Liver (tissue), 9 donors: ENCODE data around the gene TMEM150A. TPM values are rescaled to one million over a fixed set of nuclear protein-coding genes. Genes with fewer than 3 reads are reported as not detected.
A peak's percentile ranks its signal among the peaks of the same experiment; 100 is the strongest.

Source experiments
- DNase-seq: peaks from one replicate; pipeline ENCODE4 v3.0.0-alpha.2; 2017; ENCODE audit warnings: low spot score
- H3K27ac ChIP-seq, 2 donors: one replicate each; pipeline ENCODE4 v1.7.0; 2013; ENCODE audit warnings: inconsistent platforms in 2 of 2, low read length in 2 of 2, control low read depth in 1 of 2, low read depth in 1 of 2, mild to moderate bottlenecking in 1 of 2
- H3K27me3 ChIP-seq, 4 donors: one replicate each; pipeline versions ENCODE4 v1.6.1 to v1.7.0; 2013; ENCODE audit warnings: low read length in 3 of 4, inconsistent platforms in 1 of 4, mild to moderate bottlenecking in 1 of 4, moderate library complexity in 1 of 4; ENCODE audit not compliant: control insufficient read depth in 4 of 4, insufficient read depth in 4 of 4
- H3K36me3 ChIP-seq, 4 donors: one replicate each; pipeline versions ENCODE4 v1.6.1 to v1.7.0; 2013; ENCODE audit warnings: low read length in 3 of 4, mild to moderate bottlenecking in 3 of 4, low read depth in 1 of 4, moderate library complexity in 1 of 4; ENCODE audit not compliant: control insufficient read depth in 4 of 4, insufficient read depth in 3 of 4
- H3K4me1 ChIP-seq, 4 donors: one replicate each; pipeline versions ENCODE4 v1.6.1 to v1.7.0; 2013; ENCODE audit warnings: low read length in 3 of 4, mild to moderate bottlenecking in 3 of 4, moderate library complexity in 1 of 4; ENCODE audit not compliant: control insufficient read depth in 4 of 4, insufficient read depth in 4 of 4
- H3K4me3 ChIP-seq, 3 donors: one replicate each; pipeline versions ENCODE4 v1.6.1 to v1.7.0; 2013; ENCODE audit warnings: low read length in 3 of 3, control low read depth in 1 of 3, low read depth in 1 of 3, mild to moderate bottlenecking in 1 of 3
- H3K9ac ChIP-seq, 2 donors: one replicate each; pipeline ENCODE4 v1.7.0; 2013; ENCODE audit warnings: low read length in 2 of 2, mild to moderate bottlenecking in 2 of 2, moderate library complexity in 2 of 2, control low read depth in 1 of 2, low read depth in 1 of 2
- H3K9me3 ChIP-seq, 4 donors: one replicate each; pipeline versions ENCODE4 v1.6.1 to v1.7.0; 2013; ENCODE audit warnings: low read length in 3 of 4; ENCODE audit not compliant: control insufficient read depth in 4 of 4
- EGR1 ChIP-seq, 2 donors: IDR thresholded peaks; 2 replicates each; pipeline ENCODE4 v1.6.1; 2016 to 2018; ENCODE audit warnings: antibody characterized with exemption in 2 of 2, low read depth in 2 of 2
- FOXA1 ChIP-seq: IDR thresholded peaks from 2 replicates; pipeline ENCODE4 v1.6.1; 2016; ENCODE audit warnings: antibody characterized with exemption
- FOXA2 ChIP-seq: IDR thresholded peaks from 2 replicates; pipeline ENCODE4 v1.6.1; 2016; ENCODE audit warnings: antibody characterized with exemption
- GABPA ChIP-seq, 2 donors: IDR thresholded peaks in 1 of 2; conservative IDR thresholded peaks in 1 of 2; 2 replicates each; pipeline ENCODE4 v1.6.1; 2016; ENCODE audit warnings: antibody characterized with exemption in 2 of 2, mild to moderate bottlenecking in 1 of 2, moderate library complexity in 1 of 2
- HNF4A ChIP-seq, 2 donors: conservative IDR thresholded peaks; 2 replicates each; pipeline ENCODE4 v1.6.1; 2016; ENCODE audit warnings: antibody characterized with exemption in 2 of 2, mild to moderate bottlenecking in 2 of 2
- HNF4G ChIP-seq: IDR thresholded peaks from 2 replicates; pipeline ENCODE4 v1.6.1; 2016; ENCODE audit warnings: antibody characterized with exemption
- JUND ChIP-seq, 2 donors: IDR thresholded peaks; 2 replicates each; pipeline ENCODE4 v1.6.1; 2016; ENCODE audit warnings: antibody characterized with exemption in 2 of 2
- NR2F2 ChIP-seq: IDR thresholded peaks from 2 replicates; pipeline ENCODE4 v1.6.1; 2016; ENCODE audit warnings: antibody characterized with exemption
- RAD21 ChIP-seq, 2 donors: IDR thresholded peaks; 2 replicates each; pipeline ENCODE4 v1.6.1; 2016; ENCODE audit warnings: antibody characterized with exemption in 2 of 2, mild to moderate bottlenecking in 2 of 2
- RXRA ChIP-seq, 2 donors: IDR thresholded peaks; 2 replicates each; pipeline ENCODE4 v1.6.1; 2017 to 2018; ENCODE audit warnings: antibody characterized with exemption in 2 of 2, mild to moderate bottlenecking in 1 of 2
- SP1 ChIP-seq: IDR thresholded peaks from 2 replicates; pipeline ENCODE4 v1.6.1; 2018; ENCODE audit warnings: antibody characterized with exemption, mild to moderate bottlenecking
- TAF1 ChIP-seq: conservative IDR thresholded peaks from 2 replicates; pipeline ENCODE4 v1.6.1; 2016; ENCODE audit warnings: antibody characterized with exemption, mild to moderate bottlenecking
- YY1 ChIP-seq: IDR thresholded peaks from 2 replicates; pipeline ENCODE4 v1.6.1; 2016; ENCODE audit warnings: antibody characterized with exemption, mild to moderate bottlenecking
- WGBS: extraction: QIAGEN DNeasy Blood & Tissue Kit; methylation state at CpG from one replicate; pipeline ENCODE4 v1.1.7; 2013; 5-methylcytosine and 5-hydroxymethylcytosine counted together
- polyA plus RNA-seq, 2 donors: library from polyadenylated mRNA; stranded (reverse) in 1 of 2; unstranded in 1 of 2; fragments of 200-250 nt in 1 of 2; fragments of >200 nt in 1 of 2; fragmentation: Nextera tagmentation in 1 of 2; extraction: Ambion mirVana in 1 of 2; gene quantifications; one replicate each; pipeline versions ENCODE4 v1.2.1 to v1.2.3, GENCODE V29; 2013 to 2015
- total RNA-seq, 2 donors: library from RNA; depleted of rRNA; stranded (reverse); fragments of >200 nt; gene quantifications; one replicate each; pipeline ENCODE4 v1.2.3, GENCODE V29; 2014
- TF ChIP-seq, protein P1 (sequence below): IDR thresholded peaks from 2 replicates; pipeline ENCODE4 v1.6.1; 2016; ENCODE audit warnings: antibody characterized with exemption, mild to moderate bottlenecking
- TF ChIP-seq, protein P2 (sequence below): IDR thresholded peaks from 2 replicates; pipeline ENCODE4 v1.6.1; 2016; ENCODE audit warnings: antibody characterized with exemption
- TF ChIP-seq, protein P3 (sequence below): IDR thresholded peaks from 2 replicates; pipeline ENCODE4 v1.6.1; 2016; ENCODE audit warnings: antibody characterized with exemption
- TF ChIP-seq, protein P4 (sequence below): IDR thresholded peaks from 2 replicates; pipeline ENCODE4 v1.6.1; 2016; ENCODE audit warnings: antibody characterized with exemption
- TF ChIP-seq, protein P5 (sequence below): fragments of 150-350 bp; IDR thresholded peaks from 2 replicates; pipeline ENCODE4 v1.5.1; 2017; ENCODE audit warnings: improper control_type of control experiment, low read depth, low read length; ENCODE audit not compliant: missing input control
- donor health status: healthy.
- donor health status: healthy.
- donor health status: healthy.
- donor health status: healthy.
- donor health status: healthy.

Gene TMEM150A
- total and polyA plus RNA-seq, 4 donors: 13.1 to 32.5 (median 24.6) TPM

DNA sequence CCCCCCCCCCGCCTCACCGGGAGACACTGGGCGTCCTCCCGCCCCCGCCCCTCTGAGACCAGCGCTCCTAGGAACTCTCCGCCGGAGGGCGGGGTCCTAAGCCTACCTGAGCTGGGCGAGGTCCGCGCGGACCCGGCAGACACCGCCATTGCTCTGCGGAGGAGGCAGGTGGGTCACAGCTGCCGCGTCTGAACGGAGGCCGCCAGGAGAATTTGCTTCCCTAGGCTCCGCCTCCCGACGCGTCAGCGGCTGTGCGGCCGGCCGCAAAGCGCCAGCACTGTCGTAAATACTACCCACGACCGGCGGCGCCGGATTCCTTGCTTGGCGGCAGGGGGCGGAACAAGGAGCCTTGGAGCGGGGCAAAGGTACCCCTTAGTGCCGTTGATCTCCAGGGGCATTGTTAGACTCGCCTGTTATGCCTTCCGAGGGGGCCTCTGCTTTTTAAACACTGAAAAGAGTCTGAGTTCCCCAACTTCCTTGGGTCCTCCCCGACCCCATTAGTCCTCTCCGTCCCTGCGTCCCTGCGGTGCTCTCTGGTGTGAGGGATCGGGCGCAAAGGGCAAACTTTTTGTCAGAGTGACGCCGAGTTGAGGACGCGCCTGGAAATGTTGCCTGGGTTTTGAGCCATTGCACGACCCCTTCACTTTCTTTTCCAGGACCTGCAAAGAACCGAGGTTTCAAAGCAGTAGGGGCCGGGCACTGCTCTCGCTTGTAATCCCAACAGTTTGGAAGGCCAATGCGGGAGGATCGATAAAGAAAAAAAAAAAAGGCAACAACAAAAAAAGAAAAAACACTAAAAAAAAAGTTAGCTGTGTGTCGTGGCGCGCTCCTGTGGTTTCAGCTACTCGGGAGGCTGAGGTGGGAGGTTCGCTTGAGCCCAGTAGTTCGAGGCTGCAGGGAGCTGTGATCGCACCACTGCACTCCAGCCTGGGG lies 41.0 kb downstream of the TMEM150A start, which contains the start of gene GGCX:
Gene GGCX (minus strand): TSS at position 214 of the 933 bp plus-strand sequence. CDS start 65 bp downstream, at position 149.
- Histone ChIP-seq H3K9me3 (no peaks in the 10 kb centered on the region), H3K36me3 (peaks cover 0 to 8% (median 3%) of the 10 kb centered on the region in 4 donors), H3K27me3 (no peaks in the 10 kb centered on the region), H3K4me3 (peak within 1 kb of the TSS; percentile 82 to 97 (median 91)), H3K4me1 (peaks cover 11 to 21% (median 19%) of the 10 kb centered on the region in 4 donors), H3K9ac (peak within 1 kb of the TSS; percentile 90 to 91), H3K27ac (peak within 1 kb of the TSS; percentile 81 to 84)
- TF ChIP-seq HNF4G (peak; percentile 56), JUND (IDR thresholded peaks at IDR 0.05) (peak; percentile 42 to 66), FOXA2 (no peak), TAF1 (peak; percentile 89), SP1 (peak; percentile 79), EGR1 (IDR thresholded peaks at IDR 0.05; ENCODE audit: low read depth in 2 of 2) (peak in 1 of 2 donors; percentile 26), FOXA1 (peak; percentile 11), RAD21 (IDR thresholded peaks at IDR 0.05) (peak; percentile 57 to 73), GABPA (IDR thresholded peaks at IDR 0.05 in 1 of 2, conservative IDR thresholded peaks at IDR 0.05 in 1 of 2) (peak in 1 of 2 donors; percentile 76), YY1 (peak; percentile 95), NR2F2 (peak; percentile 70), RXRA (IDR thresholded peaks at IDR 0.05) (peak; percentile 61 to 79), HNF4A (conservative IDR thresholded peaks at IDR 0.05) (peak; percentile 69 to 75)
- TF ChIP-seq, protein P1, sequence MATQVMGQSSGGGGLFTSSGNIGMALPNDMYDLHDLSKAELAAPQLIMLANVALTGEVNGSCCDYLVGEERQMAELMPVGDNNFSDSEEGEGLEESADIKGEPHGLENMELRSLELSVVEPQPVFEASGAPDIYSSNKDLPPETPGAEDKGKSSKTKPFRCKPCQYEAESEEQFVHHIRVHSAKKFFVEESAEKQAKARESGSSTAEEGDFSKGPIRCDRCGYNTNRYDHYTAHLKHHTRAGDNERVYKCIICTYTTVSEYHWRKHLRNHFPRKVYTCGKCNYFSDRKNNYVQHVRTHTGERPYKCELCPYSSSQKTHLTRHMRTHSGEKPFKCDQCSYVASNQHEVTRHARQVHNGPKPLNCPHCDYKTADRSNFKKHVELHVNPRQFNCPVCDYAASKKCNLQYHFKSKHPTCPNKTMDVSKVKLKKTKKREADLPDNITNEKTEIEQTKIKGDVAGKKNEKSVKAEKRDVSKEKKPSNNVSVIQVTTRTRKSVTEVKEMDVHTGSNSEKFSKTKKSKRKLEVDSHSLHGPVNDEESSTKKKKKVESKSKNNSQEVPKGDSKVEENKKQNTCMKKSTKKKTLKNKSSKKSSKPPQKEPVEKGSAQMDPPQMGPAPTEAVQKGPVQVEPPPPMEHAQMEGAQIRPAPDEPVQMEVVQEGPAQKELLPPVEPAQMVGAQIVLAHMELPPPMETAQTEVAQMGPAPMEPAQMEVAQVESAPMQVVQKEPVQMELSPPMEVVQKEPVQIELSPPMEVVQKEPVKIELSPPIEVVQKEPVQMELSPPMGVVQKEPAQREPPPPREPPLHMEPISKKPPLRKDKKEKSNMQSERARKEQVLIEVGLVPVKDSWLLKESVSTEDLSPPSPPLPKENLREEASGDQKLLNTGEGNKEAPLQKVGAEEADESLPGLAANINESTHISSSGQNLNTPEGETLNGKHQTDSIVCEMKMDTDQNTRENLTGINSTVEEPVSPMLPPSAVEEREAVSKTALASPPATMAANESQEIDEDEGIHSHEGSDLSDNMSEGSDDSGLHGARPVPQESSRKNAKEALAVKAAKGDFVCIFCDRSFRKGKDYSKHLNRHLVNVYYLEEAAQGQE: peak; percentile 82
- TF ChIP-seq, protein P2, sequence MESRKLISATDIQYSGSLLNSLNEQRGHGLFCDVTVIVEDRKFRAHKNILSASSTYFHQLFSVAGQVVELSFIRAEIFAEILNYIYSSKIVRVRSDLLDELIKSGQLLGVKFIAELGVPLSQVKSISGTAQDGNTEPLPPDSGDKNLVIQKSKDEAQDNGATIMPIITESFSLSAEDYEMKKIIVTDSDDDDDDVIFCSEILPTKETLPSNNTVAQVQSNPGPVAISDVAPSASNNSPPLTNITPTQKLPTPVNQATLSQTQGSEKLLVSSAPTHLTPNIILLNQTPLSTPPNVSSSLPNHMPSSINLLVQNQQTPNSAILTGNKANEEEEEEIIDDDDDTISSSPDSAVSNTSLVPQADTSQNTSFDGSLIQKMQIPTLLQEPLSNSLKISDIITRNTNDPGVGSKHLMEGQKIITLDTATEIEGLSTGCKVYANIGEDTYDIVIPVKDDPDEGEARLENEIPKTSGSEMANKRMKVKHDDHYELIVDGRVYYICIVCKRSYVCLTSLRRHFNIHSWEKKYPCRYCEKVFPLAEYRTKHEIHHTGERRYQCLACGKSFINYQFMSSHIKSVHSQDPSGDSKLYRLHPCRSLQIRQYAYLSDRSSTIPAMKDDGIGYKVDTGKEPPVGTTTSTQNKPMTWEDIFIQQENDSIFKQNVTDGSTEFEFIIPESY: peak; percentile 89
- TF ChIP-seq, protein P3, sequence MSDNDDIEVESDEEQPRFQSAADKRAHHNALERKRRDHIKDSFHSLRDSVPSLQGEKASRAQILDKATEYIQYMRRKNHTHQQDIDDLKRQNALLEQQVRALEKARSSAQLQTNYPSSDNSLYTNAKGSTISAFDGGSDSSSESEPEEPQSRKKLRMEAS: peak; percentile 66
- TF ChIP-seq, protein P4, sequence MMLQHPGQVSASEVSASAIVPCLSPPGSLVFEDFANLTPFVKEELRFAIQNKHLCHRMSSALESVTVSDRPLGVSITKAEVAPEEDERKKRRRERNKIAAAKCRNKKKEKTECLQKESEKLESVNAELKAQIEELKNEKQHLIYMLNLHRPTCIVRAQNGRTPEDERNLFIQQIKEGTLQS: no peak
- TF ChIP-seq, protein P5, sequence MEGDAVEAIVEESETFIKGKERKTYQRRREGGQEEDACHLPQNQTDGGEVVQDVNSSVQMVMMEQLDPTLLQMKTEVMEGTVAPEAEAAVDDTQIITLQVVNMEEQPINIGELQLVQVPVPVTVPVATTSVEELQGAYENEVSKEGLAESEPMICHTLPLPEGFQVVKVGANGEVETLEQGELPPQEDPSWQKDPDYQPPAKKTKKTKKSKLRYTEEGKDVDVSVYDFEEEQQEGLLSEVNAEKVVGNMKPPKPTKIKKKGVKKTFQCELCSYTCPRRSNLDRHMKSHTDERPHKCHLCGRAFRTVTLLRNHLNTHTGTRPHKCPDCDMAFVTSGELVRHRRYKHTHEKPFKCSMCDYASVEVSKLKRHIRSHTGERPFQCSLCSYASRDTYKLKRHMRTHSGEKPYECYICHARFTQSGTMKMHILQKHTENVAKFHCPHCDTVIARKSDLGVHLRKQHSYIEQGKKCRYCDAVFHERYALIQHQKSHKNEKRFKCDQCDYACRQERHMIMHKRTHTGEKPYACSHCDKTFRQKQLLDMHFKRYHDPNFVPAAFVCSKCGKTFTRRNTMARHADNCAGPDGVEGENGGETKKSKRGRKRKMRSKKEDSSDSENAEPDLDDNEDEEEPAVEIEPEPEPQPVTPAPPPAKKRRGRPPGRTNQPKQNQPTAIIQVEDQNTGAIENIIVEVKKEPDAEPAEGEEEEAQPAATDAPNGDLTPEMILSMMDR: no peak
- 3% methylated on average over 64 of the region's 64 CpGs for WGBS
- DNase-seq: peak; percentile 95
